Liver (tissue), 9 donors: ENCODE measurements around the gene BAMBI. TPM values are rescaled to one million over a fixed set of nuclear protein-coding genes. Genes with fewer than 3 reads are reported as not detected.

Experiments
- DNase-seq: peaks from one replicate; pipeline ENCODE4 v3.0.0-alpha.2; 2017; ENCODE audit warnings: low spot score
- H3K27ac ChIP-seq, 2 donors: one replicate each; pipeline ENCODE4 v1.7.0; 2013; ENCODE audit warnings: inconsistent platforms in 2 of 2, low read length in 2 of 2, control low read depth in 1 of 2, low read depth in 1 of 2, mild to moderate bottlenecking in 1 of 2
- H3K27me3 ChIP-seq, 4 donors: one replicate each; pipeline versions ENCODE4 v1.6.1 to v1.7.0; 2013; ENCODE audit warnings: low read length in 3 of 4, inconsistent platforms in 1 of 4, mild to moderate bottlenecking in 1 of 4, moderate library complexity in 1 of 4; ENCODE audit not compliant: control insufficient read depth in 4 of 4, insufficient read depth in 4 of 4
- H3K36me3 ChIP-seq, 4 donors: one replicate each; pipeline versions ENCODE4 v1.6.1 to v1.7.0; 2013; ENCODE audit warnings: low read length in 3 of 4, mild to moderate bottlenecking in 3 of 4, low read depth in 1 of 4, moderate library complexity in 1 of 4; ENCODE audit not compliant: control insufficient read depth in 4 of 4, insufficient read depth in 3 of 4
- H3K4me1 ChIP-seq, 4 donors: one replicate each; pipeline versions ENCODE4 v1.6.1 to v1.7.0; 2013; ENCODE audit warnings: low read length in 3 of 4, mild to moderate bottlenecking in 3 of 4, moderate library complexity in 1 of 4; ENCODE audit not compliant: control insufficient read depth in 4 of 4, insufficient read depth in 4 of 4
- H3K4me3 ChIP-seq, 3 donors: one replicate each; pipeline versions ENCODE4 v1.6.1 to v1.7.0; 2013; ENCODE audit warnings: low read length in 3 of 3, control low read depth in 1 of 3, low read depth in 1 of 3, mild to moderate bottlenecking in 1 of 3
- H3K9ac ChIP-seq, 2 donors: one replicate each; pipeline ENCODE4 v1.7.0; 2013; ENCODE audit warnings: low read length in 2 of 2, mild to moderate bottlenecking in 2 of 2, moderate library complexity in 2 of 2, control low read depth in 1 of 2, low read depth in 1 of 2
- H3K9me3 ChIP-seq, 4 donors: one replicate each; pipeline versions ENCODE4 v1.6.1 to v1.7.0; 2013; ENCODE audit warnings: low read length in 3 of 4; ENCODE audit not compliant: control insufficient read depth in 4 of 4
- ATF3 ChIP-seq: IDR thresholded peaks from 2 replicates; pipeline ENCODE4 v1.6.1; 2016; ENCODE audit warnings: antibody characterized with exemption
- CTCF ChIP-seq: fragments of 150-350 bp; IDR thresholded peaks from 2 replicates; pipeline ENCODE4 v1.5.1; 2017; ENCODE audit warnings: improper control_type of control experiment, low read depth, low read length; ENCODE audit not compliant: missing input control
- EGR1 ChIP-seq, 2 donors: IDR thresholded peaks; 2 replicates each; pipeline ENCODE4 v1.6.1; 2016 to 2018; ENCODE audit warnings: antibody characterized with exemption in 2 of 2, low read depth in 2 of 2
- FOXA1 ChIP-seq: IDR thresholded peaks from 2 replicates; pipeline ENCODE4 v1.6.1; 2016; ENCODE audit warnings: antibody characterized with exemption
- FOXA2 ChIP-seq: IDR thresholded peaks from 2 replicates; pipeline ENCODE4 v1.6.1; 2016; ENCODE audit warnings: antibody characterized with exemption
- GABPA ChIP-seq, 2 donors: IDR thresholded peaks in 1 of 2; conservative IDR thresholded peaks in 1 of 2; 2 replicates each; pipeline ENCODE4 v1.6.1; 2016; ENCODE audit warnings: antibody characterized with exemption in 2 of 2, mild to moderate bottlenecking in 1 of 2, moderate library complexity in 1 of 2
- HNF4A ChIP-seq, 2 donors: conservative IDR thresholded peaks; 2 replicates each; pipeline ENCODE4 v1.6.1; 2016; ENCODE audit warnings: antibody characterized with exemption in 2 of 2, mild to moderate bottlenecking in 2 of 2
- HNF4G ChIP-seq: IDR thresholded peaks from 2 replicates; pipeline ENCODE4 v1.6.1; 2016; ENCODE audit warnings: antibody characterized with exemption
- JUND ChIP-seq, 2 donors: IDR thresholded peaks; 2 replicates each; pipeline ENCODE4 v1.6.1; 2016; ENCODE audit warnings: antibody characterized with exemption in 2 of 2
- NR2F2 ChIP-seq: IDR thresholded peaks from 2 replicates; pipeline ENCODE4 v1.6.1; 2016; ENCODE audit warnings: antibody characterized with exemption
- RAD21 ChIP-seq, 2 donors: IDR thresholded peaks; 2 replicates each; pipeline ENCODE4 v1.6.1; 2016; ENCODE audit warnings: antibody characterized with exemption in 2 of 2, mild to moderate bottlenecking in 2 of 2
- REST ChIP-seq: IDR thresholded peaks from 2 replicates; pipeline ENCODE4 v1.6.1; 2016; ENCODE audit warnings: antibody characterized with exemption, mild to moderate bottlenecking
- RXRA ChIP-seq, 2 donors: IDR thresholded peaks; 2 replicates each; pipeline ENCODE4 v1.6.1; 2017 to 2018; ENCODE audit warnings: antibody characterized with exemption in 2 of 2, mild to moderate bottlenecking in 1 of 2
- SP1 ChIP-seq: IDR thresholded peaks from 2 replicates; pipeline ENCODE4 v1.6.1; 2018; ENCODE audit warnings: antibody characterized with exemption, mild to moderate bottlenecking
- TAF1 ChIP-seq: conservative IDR thresholded peaks from 2 replicates; pipeline ENCODE4 v1.6.1; 2016; ENCODE audit warnings: antibody characterized with exemption, mild to moderate bottlenecking
- YY1 ChIP-seq: IDR thresholded peaks from 2 replicates; pipeline ENCODE4 v1.6.1; 2016; ENCODE audit warnings: antibody characterized with exemption, mild to moderate bottlenecking
- ZBTB33 ChIP-seq: IDR thresholded peaks from 2 replicates; pipeline ENCODE4 v1.6.1; 2016; ENCODE audit warnings: antibody characterized with exemption
- WGBS: extraction: QIAGEN DNeasy Blood & Tissue Kit; methylation state at CpG from one replicate; pipeline ENCODE4 v1.1.7; 2013; 5-methylcytosine and 5-hydroxymethylcytosine counted together
- polyA plus RNA-seq, 2 donors: library from polyadenylated mRNA; stranded (reverse) in 1 of 2; unstranded in 1 of 2; fragments of 200-250 nt in 1 of 2; fragments of >200 nt in 1 of 2; fragmentation: Nextera tagmentation in 1 of 2; extraction: Ambion mirVana in 1 of 2; gene quantifications; one replicate each; pipeline versions ENCODE4 v1.2.1 to v1.2.3, GENCODE V29; 2013 to 2015
- total RNA-seq, 2 donors: library from RNA; depleted of rRNA; stranded (reverse); fragments of >200 nt; gene quantifications; one replicate each; pipeline ENCODE4 v1.2.3, GENCODE V29; 2014
- donor health status: healthy.
- donor health status: healthy.
- donor health status: healthy.
- donor health status: healthy.
- donor health status: healthy.

Gene BAMBI
- total and polyA plus RNA-seq, 4 donors: 4.6 to 10.6 (median 5.1) TPM

GRCh38 chr10:28730031-28730778, 52.9 kb downstream of the BAMBI start:
- no peak for DNase-seq
- no peaks in the 10 kb centered on the region for H3K27me3 ChIP-seq
- no peak for TF ChIP-seq FOXA2
- TF ChIP-seq YY1: no peak
- no peak for TF ChIP-seq GABPA (IDR thresholded peaks at IDR 0.05 in 1 of 2, conservative IDR thresholded peaks at IDR 0.05 in 1 of 2)
- TF ChIP-seq TAF1: no peak
- TF ChIP-seq SP1: no peak
- no peak for TF ChIP-seq HNF4G
- no peak for TF ChIP-seq REST
- no peak for TF ChIP-seq EGR1 (IDR thresholded peaks at IDR 0.05; ENCODE audit: low read depth in 2 of 2)
- no peak for TF ChIP-seq ZBTB33
- TF ChIP-seq CTCF: no peak
- no peak for TF ChIP-seq FOXA1
- TF ChIP-seq RAD21 (IDR thresholded peaks at IDR 0.05): no peak
- no peak for TF ChIP-seq NR2F2
- no peak for TF ChIP-seq RXRA (IDR thresholded peaks at IDR 0.05)
- TF ChIP-seq ATF3: no peak
- TF ChIP-seq JUND (IDR thresholded peaks at IDR 0.05): no peak
- TF ChIP-seq HNF4A (conservative IDR thresholded peaks at IDR 0.05): no peak
- H3K4me3 ChIP-seq: no peak overlapping the region
- H3K9me3 ChIP-seq: peaks cover 0 to 5% (median 0%) of the 10 kb centered on the region in 4 donors
- peaks cover 0 to 5% (median 0%) of the 10 kb centered on the region in 4 donors for H3K4me1 ChIP-seq
- peak overlapping the region; percentile 26 to 41 for H3K27ac ChIP-seq
- 50% methylated on average over 7 of the region's 7 CpGs for WGBS
- peak overlapping the region in 1 of 2 donors; percentile 14 for H3K9ac ChIP-seq
- H3K36me3 ChIP-seq: no peaks in the 10 kb centered on the region
